ENCODE data around the gene KCNIP1. TPM values are rescaled to one million over a fixed set of nuclear protein-coding genes. Genes with fewer than 3 reads are reported as not detected.
"Not testable (repeated sequence)": the region's sequence is repeated elsewhere in the genome, so short reads cannot be mapped to it uniquely, and the experiment has no call there.

Gene KCNIP1
- total RNA-seq, 4 donors from 2014 or later, result not detected

DNA sequence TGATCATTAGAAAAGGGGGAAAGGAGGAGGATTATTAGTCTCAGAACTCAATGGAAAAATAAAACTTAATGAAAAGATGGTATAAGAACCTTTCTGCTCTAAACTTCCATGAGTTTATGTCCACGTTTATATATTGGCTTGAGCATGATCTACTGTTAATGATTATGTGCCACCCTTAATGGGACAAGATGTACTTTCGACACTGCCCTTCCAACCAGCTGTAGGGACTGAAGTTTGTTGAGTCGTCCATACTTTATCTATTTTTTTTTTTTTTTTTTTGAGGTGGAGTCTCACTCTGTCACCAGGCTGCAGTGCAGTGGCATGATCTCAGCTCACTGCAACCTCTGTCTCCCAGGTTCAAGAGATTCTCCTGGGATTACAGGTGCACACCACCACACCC, 254.7 kb downstream of the KCNIP1 start:
- no peaks in the 10 kb centered on the region for H3K36me3 ChIP-seq
- no peak for DNase-seq
- no peak overlapping the region for H3K4me3 ChIP-seq
- no peaks in the 10 kb centered on the region for H3K27me3 ChIP-seq
- no peaks in the 10 kb centered on the region for H3K9me3 ChIP-seq
- H3K27ac ChIP-seq, result peak overlapping the region in 2 of 4 donors; percentile 32 to 54
- TF ChIP-seq, protein P1, sequence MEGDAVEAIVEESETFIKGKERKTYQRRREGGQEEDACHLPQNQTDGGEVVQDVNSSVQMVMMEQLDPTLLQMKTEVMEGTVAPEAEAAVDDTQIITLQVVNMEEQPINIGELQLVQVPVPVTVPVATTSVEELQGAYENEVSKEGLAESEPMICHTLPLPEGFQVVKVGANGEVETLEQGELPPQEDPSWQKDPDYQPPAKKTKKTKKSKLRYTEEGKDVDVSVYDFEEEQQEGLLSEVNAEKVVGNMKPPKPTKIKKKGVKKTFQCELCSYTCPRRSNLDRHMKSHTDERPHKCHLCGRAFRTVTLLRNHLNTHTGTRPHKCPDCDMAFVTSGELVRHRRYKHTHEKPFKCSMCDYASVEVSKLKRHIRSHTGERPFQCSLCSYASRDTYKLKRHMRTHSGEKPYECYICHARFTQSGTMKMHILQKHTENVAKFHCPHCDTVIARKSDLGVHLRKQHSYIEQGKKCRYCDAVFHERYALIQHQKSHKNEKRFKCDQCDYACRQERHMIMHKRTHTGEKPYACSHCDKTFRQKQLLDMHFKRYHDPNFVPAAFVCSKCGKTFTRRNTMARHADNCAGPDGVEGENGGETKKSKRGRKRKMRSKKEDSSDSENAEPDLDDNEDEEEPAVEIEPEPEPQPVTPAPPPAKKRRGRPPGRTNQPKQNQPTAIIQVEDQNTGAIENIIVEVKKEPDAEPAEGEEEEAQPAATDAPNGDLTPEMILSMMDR (IDR thresholded peaks at IDR 0.05), result no peak
- TF ChIP-seq POLR2A (IDR thresholded peaks at IDR 0.05), result no peak
- H3K4me1 ChIP-seq, result peaks cover 0 to 25% (median 0%) of the 10 kb centered on the region in 4 donors

DNA sequence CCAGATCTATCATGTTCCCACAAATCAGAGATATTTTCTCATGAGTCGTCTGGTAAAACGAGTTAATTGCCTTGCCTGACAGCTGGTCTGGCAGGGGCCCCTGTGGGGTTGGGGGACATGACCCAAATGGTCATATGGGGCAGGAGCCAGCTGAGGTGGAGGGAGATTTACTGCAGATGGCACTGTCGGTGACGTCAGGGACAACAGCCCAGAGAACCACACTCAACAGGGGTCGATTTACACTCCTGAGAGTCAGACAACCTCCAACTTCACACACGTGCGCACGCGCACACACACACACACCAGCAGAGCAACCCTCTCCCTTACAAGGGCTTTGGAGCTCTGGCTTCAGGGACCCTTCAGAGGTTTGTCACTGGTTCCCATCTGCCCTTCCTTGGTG, 256.3 kb downstream of the KCNIP1 start:
- Histone ChIP-seq H3K27ac (no peak overlapping the region), H3K4me3 (no peak overlapping the region), H3K27me3 (no peaks in the 10 kb centered on the region), H3K9me3 (no peaks in the 10 kb centered on the region), H3K36me3 (no peaks in the 10 kb centered on the region), H3K4me1 (peaks cover 0 to 25% (median 0%) of the 10 kb centered on the region in 4 donors)
- DNase-seq, result no peak
- TF ChIP-seq, protein P1 (IDR thresholded peaks at IDR 0.05), result no peak
- TF ChIP-seq POLR2A (IDR thresholded peaks at IDR 0.05), result no peak

DNA sequence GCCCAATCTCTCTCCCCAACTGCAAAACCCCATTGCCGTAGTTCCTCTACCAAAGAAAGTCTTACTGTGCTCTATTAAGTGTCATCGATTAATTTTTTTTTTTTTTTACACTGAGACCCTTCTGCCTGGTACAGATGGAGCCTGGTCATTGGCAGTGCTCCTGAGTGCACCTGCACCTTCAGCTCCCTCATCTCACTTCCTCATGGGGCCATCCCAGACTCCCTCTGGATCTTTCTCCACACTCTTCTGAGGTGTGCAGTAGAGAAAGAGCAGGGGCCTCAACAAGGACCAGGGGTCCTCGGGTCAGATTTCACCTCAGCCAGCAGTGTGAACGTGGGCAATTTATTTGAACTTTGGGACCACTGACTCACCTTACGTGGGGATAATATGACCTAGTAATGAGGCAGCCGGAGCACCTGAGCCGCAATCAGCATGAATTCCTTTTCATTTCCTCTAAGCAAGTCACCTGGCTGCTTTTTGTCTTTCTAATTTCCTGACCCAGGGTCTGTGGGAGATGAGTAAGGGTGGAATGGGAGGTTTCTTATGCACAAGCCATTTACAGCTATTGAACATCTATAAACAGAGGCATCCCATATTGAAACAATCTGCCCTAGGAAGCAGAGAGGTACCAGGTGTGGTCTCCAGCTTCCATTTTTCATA, 257.4 kb downstream of the KCNIP1 start:
- Histone ChIP-seq H3K27me3 (no peaks in the 10 kb centered on the region), H3K9me3 (no peaks in the 10 kb centered on the region), H3K4me1 (peaks cover 0 to 21% (median 0%) of the 10 kb centered on the region in 4 donors), H3K27ac (no peak overlapping the region), H3K36me3 (no peaks in the 10 kb centered on the region), H3K4me3 (no peak overlapping the region)
- DNase-seq, result no peak
- TF ChIP-seq POLR2A (IDR thresholded peaks at IDR 0.05), result no peak
- TF ChIP-seq, protein P1 (IDR thresholded peaks at IDR 0.05), result no peak

DNA sequence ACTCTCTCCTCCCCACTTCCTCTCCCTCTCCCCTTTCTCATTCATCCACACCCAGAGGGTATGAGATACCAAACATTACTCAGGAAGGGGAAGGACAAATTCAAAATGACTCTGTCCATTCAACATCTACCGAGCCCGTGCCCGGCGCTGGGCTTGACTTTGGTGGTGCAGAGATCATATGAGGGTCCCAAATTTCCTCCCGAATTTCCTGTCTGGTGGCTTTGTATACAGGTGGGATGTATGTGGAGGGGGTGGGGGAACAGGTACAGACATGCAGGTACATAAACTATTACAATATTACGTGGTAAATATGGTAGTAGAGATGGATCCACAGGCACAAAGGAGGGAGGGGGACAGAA, 257.9 kb downstream of the KCNIP1 start:
- TF ChIP-seq POLR2A (IDR thresholded peaks at IDR 0.05), result no peak
- TF ChIP-seq, protein P1 (IDR thresholded peaks at IDR 0.05), result no peak
- no peak for DNase-seq
- H3K9me3 ChIP-seq, result no peaks in the 10 kb centered on the region
- no peaks in the 10 kb centered on the region for H3K27me3 ChIP-seq
- H3K27ac ChIP-seq, result no peak overlapping the region
- no peaks in the 10 kb centered on the region for H3K36me3 ChIP-seq
- H3K4me1 ChIP-seq, result peaks cover 0 to 16% (median 0%) of the 10 kb centered on the region in 4 donors
- H3K4me3 ChIP-seq, result no peak overlapping the region

DNA sequence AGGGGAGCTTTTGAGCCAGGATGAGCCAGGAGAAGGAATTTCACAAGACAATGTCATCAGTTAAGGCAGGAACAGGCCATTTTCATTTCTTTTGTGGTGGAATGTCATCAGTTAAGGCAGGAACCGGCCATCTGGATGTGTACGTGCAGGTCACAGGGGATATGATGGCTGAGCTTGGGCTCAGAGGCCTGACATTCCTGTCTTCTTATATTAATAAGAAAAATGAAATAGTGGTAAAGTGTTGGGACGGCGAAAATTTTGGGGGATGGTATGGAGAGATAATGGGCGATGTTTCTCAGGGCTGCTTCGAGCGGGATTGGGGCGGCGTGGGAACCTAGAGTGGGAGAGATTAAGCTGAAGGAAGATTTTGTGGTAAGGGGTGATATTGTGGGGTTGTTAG, 258.5 kb downstream of the KCNIP1 start:
- H3K36me3 ChIP-seq, DNase-seq, H3K4me3 ChIP-seq, H3K27me3 ChIP-seq, H3K27ac ChIP-seq, H3K9me3 ChIP-seq: not testable (repeated sequence)
- H3K4me1 ChIP-seq, result peaks cover 0 to 10% (median 0%) of the 10 kb centered on the region in 4 donors

DNA sequence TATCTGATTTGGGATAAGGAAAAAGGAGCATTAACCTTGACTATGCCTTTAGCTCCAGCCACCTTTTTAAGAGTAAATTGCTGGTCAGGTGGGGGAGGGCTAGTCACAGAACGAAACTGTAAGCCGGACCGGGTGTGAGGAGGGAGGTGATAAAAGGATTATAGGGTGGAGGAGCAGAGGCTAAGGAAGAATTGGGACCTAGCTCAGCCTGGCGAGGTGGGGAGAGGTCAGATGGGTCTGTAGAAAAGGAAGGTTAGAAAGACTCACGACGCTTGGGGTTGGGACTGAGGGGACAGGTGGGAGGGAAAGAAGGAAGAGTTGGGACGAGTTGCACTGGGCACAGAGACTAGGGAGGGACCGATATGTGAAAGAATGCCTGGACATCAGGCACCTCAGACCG, 262.0 kb downstream of the KCNIP1 start:
- not testable (repeated sequence) for H3K27me3 ChIP-seq, H3K9me3 ChIP-seq, H3K36me3 ChIP-seq, H3K4me3 ChIP-seq, H3K27ac ChIP-seq, H3K4me1 ChIP-seq, DNase-seq

DNA sequence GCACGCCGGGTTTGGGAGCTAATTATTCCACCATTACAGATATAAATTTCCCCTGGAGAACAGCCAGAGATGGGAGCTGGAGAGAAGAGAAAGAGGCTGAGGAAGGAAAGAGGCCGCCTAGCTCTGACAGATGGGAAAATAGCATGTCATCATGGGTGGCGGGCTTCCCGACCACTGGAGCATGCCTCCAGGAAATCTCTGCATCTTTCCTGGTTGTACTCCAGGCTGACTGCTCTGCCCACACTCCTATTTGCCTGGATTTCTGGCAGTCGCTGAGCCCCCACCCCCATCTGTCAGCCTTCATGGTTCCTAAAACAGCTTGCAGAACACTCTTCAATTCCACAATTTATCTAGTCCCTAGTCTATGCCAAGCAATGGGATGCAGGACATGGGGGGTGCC, 265.4 kb downstream of the KCNIP1 start:
- DNase-seq, result peak in 1 of 3 donors; percentile 13
- H3K27ac ChIP-seq, result no peak overlapping the region
- H3K4me1 ChIP-seq, result peaks cover 0 to 17% (median 0%) of the 10 kb centered on the region in 4 donors
- no peaks in the 10 kb centered on the region for H3K9me3 ChIP-seq
- TF ChIP-seq, protein P1 (IDR thresholded peaks at IDR 0.05), result no peak
- no peak for TF ChIP-seq POLR2A (IDR thresholded peaks at IDR 0.05)
- no peaks in the 10 kb centered on the region for H3K27me3 ChIP-seq
- no peaks in the 10 kb centered on the region for H3K36me3 ChIP-seq
- H3K4me3 ChIP-seq, result no peak overlapping the region
